RWPE2 (cell line): Measurements from ENCODE around the gene KIF1B.

ENCODE experiments used
- ATAC-seq: fragments of 200-7000 bp; cut with Tn5 transposase; 3 replicates; pipeline ENCODE4 v1.9.1; 2021; ENCODE audit warnings: low read depth
- DNase-seq: peaks from one replicate; pipeline ENCODE4 v3.0.0-alpha.2; 2020; ENCODE audit warnings: low spot score
- H3K27ac ChIP-seq: fragments of 450-650 bp; 2 replicates; pipeline ENCODE4 v1.5.1; 2017; ENCODE audit warnings: mild to moderate bottlenecking; ENCODE audit not compliant: poor library complexity, severe bottlenecking
- H3K27me3 ChIP-seq: fragments of 250-450 bp; sonication (Bioruptor Pico); 2 replicates; pipeline ENCODE4 v1.5.1; 2021; ENCODE audit warnings: mild to moderate bottlenecking, moderate library complexity; ENCODE audit not compliant: insufficient read depth, poor library complexity, severe bottlenecking
- H3K36me3 ChIP-seq: fragments of 250-450 bp; sonication (Bioruptor Pico); 2 replicates; pipeline ENCODE4 v1.5.1; 2020; ENCODE audit warnings: low read depth, mild to moderate bottlenecking, moderate library complexity
- H3K4me1 ChIP-seq: fragments of 250-450 bp; sonication (Bioruptor Pico); 2 replicates; pipeline ENCODE4 v1.5.1; 2021; ENCODE audit warnings: mild to moderate bottlenecking, moderate library complexity; ENCODE audit not compliant: insufficient read depth, poor library complexity, severe bottlenecking
- H3K4me3 ChIP-seq: fragments of 250-450 bp; sonication (Bioruptor Pico); 2 replicates; pipeline ENCODE4 v1.5.1; 2021; ENCODE audit warnings: mild to moderate bottlenecking, moderate library complexity; ENCODE audit not compliant: severe bottlenecking
- H3K9me3 ChIP-seq: fragments of 250-450 bp; sonication (Bioruptor Pico); 2 replicates; pipeline ENCODE4 v1.5.1; 2021; ENCODE audit warnings: mild to moderate bottlenecking, moderate library complexity; ENCODE audit not compliant: severe bottlenecking
- TF ChIP-seq, protein P1 (sequence below): fragments of 450-650 bp; IDR thresholded peaks from one replicate; pipeline ENCODE4 v1.5.1; 2017; ENCODE audit warnings: mild to moderate bottlenecking, moderate library complexity; ENCODE audit not compliant: poor library complexity, severe bottlenecking

The KIF1B gene

DNA sequence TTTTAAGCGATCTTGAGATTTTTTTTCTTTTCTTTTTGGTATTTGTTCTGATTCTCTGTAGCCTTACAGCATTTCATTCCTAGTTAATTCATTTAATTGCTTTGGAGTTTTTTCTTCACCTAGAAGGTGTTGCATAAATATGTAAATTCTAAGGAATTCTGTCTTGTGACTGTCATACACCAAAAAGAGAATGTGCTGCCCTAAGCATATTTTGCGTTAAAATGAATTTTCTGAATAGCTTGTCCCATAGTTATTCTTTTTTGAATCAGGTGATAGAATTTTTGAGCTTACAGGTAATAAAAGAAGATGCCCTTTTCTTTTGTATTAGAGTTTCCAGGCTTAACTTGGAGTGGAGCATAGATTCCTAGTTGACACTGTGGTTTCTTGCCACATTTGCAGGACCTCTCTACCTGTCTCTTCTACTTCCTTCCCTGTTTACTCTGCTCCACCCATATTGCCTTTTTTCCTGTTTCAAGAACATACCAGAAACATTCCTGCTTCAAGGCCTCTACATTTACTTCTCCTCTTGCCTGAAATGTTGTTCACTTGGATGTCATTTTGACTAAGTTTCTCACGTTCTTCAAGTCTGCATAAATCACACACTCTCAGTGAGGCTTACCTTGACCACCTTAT is 53.2 kb downstream of the KIF1B start:
- Histone ChIP-seq H3K27me3 (no peaks in the 10 kb centered on the region), H3K36me3 (peaks cover 58% of the 10 kb centered on the region), H3K4me1 (no peaks in the 10 kb centered on the region), H3K27ac (no peak overlapping the region), H3K9me3 (no peaks in the 10 kb centered on the region), H3K4me3 (no peak overlapping the region)
- ATAC-seq (no peak), DNase-seq (no peak)
- TF ChIP-seq, protein P1, sequence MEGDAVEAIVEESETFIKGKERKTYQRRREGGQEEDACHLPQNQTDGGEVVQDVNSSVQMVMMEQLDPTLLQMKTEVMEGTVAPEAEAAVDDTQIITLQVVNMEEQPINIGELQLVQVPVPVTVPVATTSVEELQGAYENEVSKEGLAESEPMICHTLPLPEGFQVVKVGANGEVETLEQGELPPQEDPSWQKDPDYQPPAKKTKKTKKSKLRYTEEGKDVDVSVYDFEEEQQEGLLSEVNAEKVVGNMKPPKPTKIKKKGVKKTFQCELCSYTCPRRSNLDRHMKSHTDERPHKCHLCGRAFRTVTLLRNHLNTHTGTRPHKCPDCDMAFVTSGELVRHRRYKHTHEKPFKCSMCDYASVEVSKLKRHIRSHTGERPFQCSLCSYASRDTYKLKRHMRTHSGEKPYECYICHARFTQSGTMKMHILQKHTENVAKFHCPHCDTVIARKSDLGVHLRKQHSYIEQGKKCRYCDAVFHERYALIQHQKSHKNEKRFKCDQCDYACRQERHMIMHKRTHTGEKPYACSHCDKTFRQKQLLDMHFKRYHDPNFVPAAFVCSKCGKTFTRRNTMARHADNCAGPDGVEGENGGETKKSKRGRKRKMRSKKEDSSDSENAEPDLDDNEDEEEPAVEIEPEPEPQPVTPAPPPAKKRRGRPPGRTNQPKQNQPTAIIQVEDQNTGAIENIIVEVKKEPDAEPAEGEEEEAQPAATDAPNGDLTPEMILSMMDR, result no peak

- ATAC-seq (no peak), DNase-seq (no peak)
- TF ChIP-seq, protein P1, result no peak
- Histone ChIP-seq H3K4me1 (no peaks in the 10 kb centered on the region), H3K9me3 (no peaks in the 10 kb centered on the region), H3K27me3 (no peaks in the 10 kb centered on the region), H3K27ac (no peak overlapping the region), H3K4me3 (no peak overlapping the region), H3K36me3 (peaks cover 57% of the 10 kb centered on the region)
Measured at GRCh38 chr1:10265027-10265426, 54.7 kb downstream of the KIF1B start.

DNA sequence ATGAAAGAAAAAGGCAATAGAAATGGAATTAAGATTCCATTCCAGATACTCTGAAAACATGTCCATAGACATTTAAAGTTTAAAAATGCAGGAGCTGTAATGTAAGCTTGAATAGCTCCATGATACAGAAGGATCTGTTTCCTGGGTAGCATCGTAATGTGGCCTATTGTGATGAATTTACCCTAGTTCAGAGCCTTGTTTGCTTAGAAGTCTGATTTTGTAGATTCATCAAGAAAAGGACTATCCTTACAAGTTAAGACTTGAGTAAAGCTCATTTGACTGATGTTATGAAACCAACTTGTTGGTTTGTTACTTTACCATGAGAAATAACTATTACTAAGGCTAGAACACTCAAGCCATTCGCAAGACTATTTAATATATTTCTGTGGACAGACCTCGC is 55.5 kb downstream of the KIF1B start:
- peaks cover 58% of the 10 kb centered on the region for H3K36me3 ChIP-seq
- H3K9me3 ChIP-seq, result no peaks in the 10 kb centered on the region
- no peaks in the 10 kb centered on the region for H3K27me3 ChIP-seq
- no peaks in the 10 kb centered on the region for H3K4me1 ChIP-seq
- ATAC-seq, result no peak
- H3K4me3 ChIP-seq, result no peak overlapping the region
- no peak overlapping the region for H3K27ac ChIP-seq
- DNase-seq, result no peak
- TF ChIP-seq, protein P1, result no peak

DNA sequence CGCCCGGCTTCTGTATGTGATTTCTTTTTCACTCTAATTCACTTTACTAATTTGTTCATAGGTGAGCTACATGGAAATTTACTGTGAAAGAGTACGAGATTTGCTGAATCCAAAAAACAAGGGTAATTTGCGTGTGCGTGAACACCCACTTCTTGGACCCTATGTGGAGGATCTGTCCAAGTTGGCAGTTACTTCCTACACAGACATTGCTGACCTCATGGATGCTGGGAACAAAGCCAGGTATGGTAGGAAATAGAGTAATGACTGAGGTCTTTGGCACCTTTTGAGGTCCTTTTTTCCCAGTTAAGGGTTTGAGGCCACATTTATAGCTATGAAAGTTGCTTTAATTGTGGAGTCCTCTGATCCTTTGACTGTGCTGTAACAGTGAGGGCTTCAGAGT is 56.9 kb downstream of the KIF1B start:
- Histone ChIP-seq H3K36me3 (peaks cover 62% of the 10 kb centered on the region), H3K4me3 (no peak overlapping the region), H3K4me1 (no peaks in the 10 kb centered on the region), H3K9me3 (no peaks in the 10 kb centered on the region), H3K27me3 (no peaks in the 10 kb centered on the region), H3K27ac (no peak overlapping the region)
- TF ChIP-seq, protein P1, result no peak
- no peak for ATAC-seq
- no peak for DNase-seq

DNA sequence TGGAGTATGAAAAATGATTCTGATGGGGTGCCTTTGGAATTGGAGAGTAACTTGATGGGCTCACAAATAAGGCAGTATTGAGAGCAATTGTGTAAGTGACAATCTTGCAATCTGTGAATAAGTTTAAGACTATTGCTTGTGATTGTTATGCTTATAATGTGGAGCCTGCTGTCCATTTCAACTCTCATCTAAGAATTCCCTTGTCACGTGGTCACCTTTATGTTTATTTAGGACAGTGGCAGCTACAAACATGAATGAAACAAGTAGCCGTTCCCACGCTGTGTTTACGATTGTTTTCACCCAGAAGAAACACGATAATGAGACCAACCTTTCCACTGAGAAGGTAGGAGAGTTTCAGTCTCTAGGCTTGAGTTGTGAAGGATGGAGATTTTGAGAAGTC is 57.6 kb downstream of the KIF1B start:
- Histone ChIP-seq H3K27me3 (no peaks in the 10 kb centered on the region), H3K4me3 (no peak overlapping the region), H3K9me3 (no peaks in the 10 kb centered on the region), H3K27ac (no peak overlapping the region), H3K4me1 (no peaks in the 10 kb centered on the region), H3K36me3 (peaks cover 62% of the 10 kb centered on the region)
- DNase-seq (no peak), ATAC-seq (no peak)
- TF ChIP-seq, protein P1, result no peak
